ENCODE measurements around the gene F8. TPM values are rescaled to one million over a fixed set of nuclear protein-coding genes. Genes with fewer than 3 reads are reported as not detected.
A peak's percentile ranks its signal among the peaks of the same experiment; 100 is the strongest.
"Not testable (repeated sequence)": the region's sequence is repeated elsewhere in the genome, so short reads cannot be mapped to it uniquely, and the experiment has no call there.

F8 gene
- total and polyA plus RNA-seq, 9 of the 15 experiments (the other 6 are each of a cell fraction or from before 2014, with no cell fraction given): 0.41 to 3.8 (median 0.91) TPM

DNA sequence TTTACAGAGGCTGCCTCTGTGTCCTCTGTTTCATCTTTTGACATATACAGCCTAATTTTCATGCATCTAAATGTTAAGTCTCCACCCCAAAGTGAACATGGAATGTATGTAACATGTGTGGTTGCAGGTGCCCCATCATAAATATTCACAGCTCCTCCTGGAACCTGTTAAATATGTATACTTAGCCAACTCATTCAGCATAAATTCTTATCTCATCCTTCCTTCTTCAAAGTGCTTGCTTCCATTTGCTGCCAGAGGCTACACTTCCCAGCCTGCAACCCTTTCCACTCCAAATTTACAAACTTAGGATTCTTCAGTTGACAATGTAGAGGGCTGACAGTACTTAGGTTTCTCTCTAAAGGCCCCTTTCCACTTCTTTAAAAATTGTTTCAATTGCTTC is 60.6 kb downstream of the F8 start (continued):
- TF ChIP-seq, protein P1, sequence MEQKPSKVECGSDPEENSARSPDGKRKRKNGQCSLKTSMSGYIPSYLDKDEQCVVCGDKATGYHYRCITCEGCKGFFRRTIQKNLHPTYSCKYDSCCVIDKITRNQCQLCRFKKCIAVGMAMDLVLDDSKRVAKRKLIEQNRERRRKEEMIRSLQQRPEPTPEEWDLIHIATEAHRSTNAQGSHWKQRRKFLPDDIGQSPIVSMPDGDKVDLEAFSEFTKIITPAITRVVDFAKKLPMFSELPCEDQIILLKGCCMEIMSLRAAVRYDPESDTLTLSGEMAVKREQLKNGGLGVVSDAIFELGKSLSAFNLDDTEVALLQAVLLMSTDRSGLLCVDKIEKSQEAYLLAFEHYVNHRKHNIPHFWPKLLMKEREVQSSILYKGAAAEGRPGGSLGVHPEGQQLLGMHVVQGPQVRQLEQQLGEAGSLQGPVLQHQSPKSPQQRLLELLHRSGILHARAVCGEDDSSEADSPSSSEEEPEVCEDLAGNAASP (IDR thresholded peaks at IDR 0.05): no peak
- TF ChIP-seq ATF1 (CRISPR knock-in tag; IDR thresholded peaks at IDR 0.05): no peak
- no peak for TF ChIP-seq ATF1 (tag; IDR thresholded peaks at IDR 0.05)
- no peak for TF ChIP-seq MTA2 (IDR thresholded peaks at IDR 0.05; ENCODE audit: low read depth)
- no peak for TF ChIP-seq DPF2 (IDR thresholded peaks at IDR 0.05)
- no peak for TF ChIP-seq ZNF77 (CRISPR knock-in tag; IDR thresholded peaks at IDR 0.05)

DNA sequence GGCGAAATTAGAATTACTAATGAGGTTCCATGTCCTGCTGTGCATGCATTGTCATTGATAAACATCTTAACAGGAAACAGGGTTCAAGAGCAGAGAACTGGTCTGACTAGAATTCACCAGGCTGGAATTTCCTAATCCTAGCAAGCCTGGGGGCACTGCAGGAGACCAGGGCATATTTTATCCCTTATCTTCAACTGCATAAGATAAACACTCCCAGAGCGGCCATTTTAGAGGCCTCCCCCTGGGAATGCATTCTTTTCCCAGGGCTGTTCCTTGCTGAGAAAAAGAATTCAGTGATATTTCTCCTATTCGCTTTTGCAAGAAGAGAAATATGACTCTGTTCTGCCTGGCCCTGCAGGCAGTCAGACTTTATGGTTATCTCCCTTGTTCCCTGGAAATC is 66.7 kb downstream of the F8 start:
- H3K36me3 ChIP-seq (ENCODE audit: control insufficient read depth, insufficient read depth, low read length); H4K20me1 ChIP-seq (replicated peaks; ENCODE audit: control insufficient read depth, insufficient read depth, low read length); H3K27me3 ChIP-seq (ENCODE audit: control insufficient read depth in 2 of 2, insufficient read depth in 2 of 2, low read length in 2 of 2); in situ Hi-C loops (cut with MboI); BruUV-seq (replicated peaks); H3K9ac ChIP-seq (ENCODE audit: insufficient read depth in 1 of 2, low read depth in 2 of 2, low read length in 2 of 2); FAIRE-seq; ATAC-seq; CTCF ChIA-PET (ENCODE audit: low intra/inter-chr PET ratio); H3K27ac ChIP-seq (ENCODE audit: extremely low read depth, low read depth, low read length); H2AFZ ChIP-seq (ENCODE audit: low read depth, low read length); H3K9me1 ChIP-seq (ENCODE audit: control insufficient read depth, insufficient read depth, low read length); H3K9me3 ChIP-seq (replicated peaks; ENCODE audit: control insufficient read depth, insufficient read depth, low read depth, low read length); DNase-seq (ENCODE audit: extremely low read depth in 1 of 4, low spot score in 3 of 4); POLR2A ChIA-PET; intact Hi-C loops (cut with micrococcal nuclease); H3K79me2 ChIP-seq (ENCODE audit: control insufficient read depth, insufficient read depth, low read length); H3K4me1 ChIP-seq (replicated peaks in 1 of 2; ENCODE audit: control insufficient read depth in 2 of 2, insufficient read depth in 2 of 2, low read length in 2 of 2); H3K4me2 ChIP-seq (ENCODE audit: insufficient read depth, low read length); H3K4me3 ChIP-seq: not testable (repeated sequence)
- TF ChIP-seq ZNF280A (IDR thresholded peaks at IDR 0.05; ENCODE audit: low read depth, partially characterized antibody) (peak; percentile 54), TRIM28 (IDR thresholded peaks at IDR 0.05) (peak; percentile 72)
- 10% methylated on average over 2 of the region's 3 CpGs for WGBS (ENCODE audit: insufficient coverage, low coverage, missing lambda C conversion rate)

DNA sequence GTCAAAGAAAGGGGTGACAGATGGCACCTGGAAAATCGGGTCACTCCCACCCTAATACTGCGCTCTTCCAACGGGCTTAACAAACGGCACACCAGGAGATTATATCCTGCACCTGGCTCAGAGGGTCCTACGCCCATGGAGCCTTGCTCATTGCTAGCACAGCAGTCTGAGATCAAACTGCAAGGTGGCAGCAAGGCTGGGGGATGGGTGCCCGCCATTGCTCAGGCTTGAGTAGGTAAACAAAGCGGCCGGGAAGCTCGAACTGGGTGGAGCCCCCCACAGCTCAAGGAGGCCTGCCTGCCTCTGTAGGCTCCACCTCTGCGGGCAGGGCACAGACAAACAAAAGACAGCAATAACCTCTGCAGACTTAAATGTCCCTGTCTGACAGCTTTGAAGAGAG is 83.3 kb downstream of the F8 start:
- H3K79me2 ChIP-seq (ENCODE audit: control insufficient read depth, insufficient read depth, low read length); in situ Hi-C loops (cut with MboI); DNase-seq (ENCODE audit: extremely low read depth in 1 of 4, low spot score in 3 of 4); H3K9ac ChIP-seq (ENCODE audit: insufficient read depth in 1 of 2, low read depth in 2 of 2, low read length in 2 of 2); H3K4me1 ChIP-seq (replicated peaks in 1 of 2; ENCODE audit: control insufficient read depth in 2 of 2, insufficient read depth in 2 of 2, low read length in 2 of 2); CTCF ChIA-PET (ENCODE audit: low intra/inter-chr PET ratio); FAIRE-seq; H3K4me3 ChIP-seq; H3K36me3 ChIP-seq (ENCODE audit: control insufficient read depth, insufficient read depth, low read length); H3K27me3 ChIP-seq (ENCODE audit: control insufficient read depth in 2 of 2, insufficient read depth in 2 of 2, low read length in 2 of 2); H3K27ac ChIP-seq (ENCODE audit: extremely low read depth, low read depth, low read length); ATAC-seq; H3K9me3 ChIP-seq (replicated peaks; ENCODE audit: control insufficient read depth, insufficient read depth, low read depth, low read length); H4K20me1 ChIP-seq (replicated peaks; ENCODE audit: control insufficient read depth, insufficient read depth, low read length); POLR2A ChIA-PET; H3K4me2 ChIP-seq (ENCODE audit: insufficient read depth, low read length); H2AFZ ChIP-seq (ENCODE audit: low read depth, low read length); intact Hi-C loops (cut with micrococcal nuclease); H3K9me1 ChIP-seq (ENCODE audit: control insufficient read depth, insufficient read depth, low read length); BruUV-seq (replicated peaks): not testable (repeated sequence)
- WGBS (ENCODE audit: insufficient coverage, low coverage, missing lambda C conversion rate): 10% methylated on average over 8 of the region's 10 CpGs

Measured in K562 (cell line).